OCI-LY3 (cell line): ENCODE data around the gene KITLG.

Source experiments
- H2AFZ ChIP-seq: fragments of 200-600, 300-600 bp; shearing (Covaris generic); 2 replicates; pipeline ENCODE4 v1.6.0; 2014; ENCODE audit warnings: antibody characterized with exemption, low read depth, low read length
- H3K27ac ChIP-seq: fragments of 200-600, 300-600 bp; sonication (generic); 2 replicates; pipeline ENCODE4 v1.5.1; 2014; ENCODE audit warnings: mild to moderate bottlenecking, low read length, moderate library complexity, mixed read lengths
- H3K27me3 ChIP-seq: fragments of 200-600, 300-600 bp; sonication (generic); 2 replicates; pipeline ENCODE4 v1.6.1; 2014; ENCODE audit warnings: low read depth, low read length, mixed read lengths
- H3K36me3 ChIP-seq: fragments of 200-600, 300-600 bp; sonication (generic); replicated peaks from 2 replicates; pipeline ENCODE3; 2014; ENCODE audit warnings: low read depth, low read length, mixed read lengths
- H3K4me1 ChIP-seq: fragments of 300-600, 200-600 bp; sonication (generic); 2 replicates; pipeline ENCODE4 v1.6.1; 2014; ENCODE audit warnings: low read length, mixed read lengths
- H3K4me2 ChIP-seq: fragments of 200-600, 300-600 bp; sonication (generic); 2 replicates; pipeline ENCODE4 v1.6.1; 2014; ENCODE audit warnings: low read length, mixed read lengths
- H3K4me3 ChIP-seq: fragments of 300-600, 200-600 bp; sonication (generic); 2 replicates; pipeline ENCODE4 v1.5.1; 2014; ENCODE audit warnings: antibody characterized with exemption, mild to moderate bottlenecking, low read length, moderate library complexity
- H3K79me2 ChIP-seq: fragments of 300-600, 200-600 bp; shearing (Covaris generic); 2 replicates; pipeline ENCODE4 v1.6.1; 2014; ENCODE audit warnings: mild to moderate bottlenecking, low read length, mixed read lengths
- H3K9ac ChIP-seq: fragments of 300-600, 200-600 bp; shearing (Covaris generic); 2 replicates; pipeline ENCODE4 v1.6.0; 2014; ENCODE audit warnings: mild to moderate bottlenecking, low read length, moderate library complexity
- H3K9me3 ChIP-seq: fragments of 200-600, 300-600 bp; shearing (Covaris generic); 2 replicates; pipeline ENCODE4 v1.6.1; 2014; ENCODE audit warnings: low read length, mixed read lengths; ENCODE audit not compliant: insufficient read depth
- H4K20me1 ChIP-seq: fragments of 200-600, 300-600 bp; sonication (generic); 2 replicates; pipeline ENCODE4 v1.6.1; 2016; ENCODE audit warnings: low read length, mixed read lengths; ENCODE audit not compliant: insufficient read depth
- EZH2phosphoT487 ChIP-seq: fragments of 200-600 bp; shearing (Covaris generic); IDR thresholded peaks from 2 replicates; pipeline ENCODE4 v1.6.1; 2018; ENCODE audit warnings: antibody characterized with exemption, mixed run types, low read depth
- TF ChIP-seq, protein P1 (sequence below): fragments of 200-600, 300-600 bp; sonication (generic); IDR thresholded peaks from 2 replicates; pipeline ENCODE4 v1.5.1; 2014; ENCODE audit warnings: antibody characterized with exemption, low read length, low read depth

KITLG gene

DNA sequence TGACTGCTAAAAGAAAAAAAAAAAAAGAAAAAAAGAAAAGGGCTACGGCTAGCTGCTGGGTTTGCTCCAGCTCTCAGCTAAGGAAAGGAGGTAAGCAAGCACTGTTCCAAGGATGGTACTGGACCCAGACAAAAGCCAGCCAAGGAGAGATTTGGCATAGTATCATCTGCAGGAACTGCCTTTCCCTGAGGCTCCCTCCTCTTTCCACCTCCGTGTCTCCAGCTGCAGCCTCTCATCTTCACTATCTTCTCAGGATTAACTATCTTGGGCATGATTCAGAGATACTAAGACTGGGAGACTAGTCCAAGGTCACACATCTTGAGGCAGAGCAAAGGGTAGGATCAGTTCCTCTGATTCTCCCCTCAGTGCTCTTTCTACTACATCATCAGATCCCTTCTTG, 6.0 kb downstream of the KITLG start:
- H4K20me1 ChIP-seq, result no peaks in the 10 kb centered on the region
- H3K9ac ChIP-seq, result no peak overlapping the region
- H3K4me3 ChIP-seq, result no peak overlapping the region
- TF ChIP-seq, protein P1, sequence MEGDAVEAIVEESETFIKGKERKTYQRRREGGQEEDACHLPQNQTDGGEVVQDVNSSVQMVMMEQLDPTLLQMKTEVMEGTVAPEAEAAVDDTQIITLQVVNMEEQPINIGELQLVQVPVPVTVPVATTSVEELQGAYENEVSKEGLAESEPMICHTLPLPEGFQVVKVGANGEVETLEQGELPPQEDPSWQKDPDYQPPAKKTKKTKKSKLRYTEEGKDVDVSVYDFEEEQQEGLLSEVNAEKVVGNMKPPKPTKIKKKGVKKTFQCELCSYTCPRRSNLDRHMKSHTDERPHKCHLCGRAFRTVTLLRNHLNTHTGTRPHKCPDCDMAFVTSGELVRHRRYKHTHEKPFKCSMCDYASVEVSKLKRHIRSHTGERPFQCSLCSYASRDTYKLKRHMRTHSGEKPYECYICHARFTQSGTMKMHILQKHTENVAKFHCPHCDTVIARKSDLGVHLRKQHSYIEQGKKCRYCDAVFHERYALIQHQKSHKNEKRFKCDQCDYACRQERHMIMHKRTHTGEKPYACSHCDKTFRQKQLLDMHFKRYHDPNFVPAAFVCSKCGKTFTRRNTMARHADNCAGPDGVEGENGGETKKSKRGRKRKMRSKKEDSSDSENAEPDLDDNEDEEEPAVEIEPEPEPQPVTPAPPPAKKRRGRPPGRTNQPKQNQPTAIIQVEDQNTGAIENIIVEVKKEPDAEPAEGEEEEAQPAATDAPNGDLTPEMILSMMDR, result no peak
- no peak for TF ChIP-seq EZH2phosphoT487
- H3K4me1 ChIP-seq, result peaks cover 15% of the 10 kb centered on the region
- H3K27ac ChIP-seq, result no peak overlapping the region
- H3K36me3 ChIP-seq, result no peaks in the 10 kb centered on the region
- H2AFZ ChIP-seq, result no peak overlapping the region
- H3K4me2 ChIP-seq, result no peak overlapping the region
- H3K27me3 ChIP-seq, result no peaks in the 10 kb centered on the region
- no peaks in the 10 kb centered on the region for H3K79me2 ChIP-seq
- no peaks in the 10 kb centered on the region for H3K9me3 ChIP-seq

DNA sequence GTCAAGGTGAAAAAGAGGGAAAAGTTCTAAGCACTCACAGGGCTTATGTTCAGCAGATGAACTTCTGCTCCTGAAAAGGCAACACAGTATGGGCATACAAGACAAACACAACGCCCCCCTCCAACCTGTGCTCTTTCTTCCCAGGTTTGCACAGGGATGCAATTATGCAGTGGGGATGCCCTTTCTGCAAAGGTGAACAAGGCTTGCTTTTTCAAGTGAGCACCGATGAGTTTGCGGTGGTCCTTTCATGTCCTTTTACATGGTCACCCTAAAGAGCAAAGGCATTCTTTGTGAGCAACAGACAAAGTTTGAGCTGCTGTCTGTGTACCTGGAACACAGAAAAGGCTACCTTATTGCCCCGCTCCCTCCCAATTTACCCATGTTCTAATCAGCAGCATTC, 6.7 kb downstream of the KITLG start:
- no peak overlapping the region for H2AFZ ChIP-seq
- no peaks in the 10 kb centered on the region for H3K9me3 ChIP-seq
- TF ChIP-seq, protein P1, result no peak
- TF ChIP-seq EZH2phosphoT487, result no peak
- H3K4me2 ChIP-seq, result no peak overlapping the region
- no peaks in the 10 kb centered on the region for H3K79me2 ChIP-seq
- H3K36me3 ChIP-seq, result no peaks in the 10 kb centered on the region
- no peak overlapping the region for H3K9ac ChIP-seq
- no peaks in the 10 kb centered on the region for H3K27me3 ChIP-seq
- no peaks in the 10 kb centered on the region for H4K20me1 ChIP-seq
- no peak overlapping the region for H3K27ac ChIP-seq
- no peak overlapping the region for H3K4me3 ChIP-seq
- peaks cover 15% of the 10 kb centered on the region for H3K4me1 ChIP-seq

DNA sequence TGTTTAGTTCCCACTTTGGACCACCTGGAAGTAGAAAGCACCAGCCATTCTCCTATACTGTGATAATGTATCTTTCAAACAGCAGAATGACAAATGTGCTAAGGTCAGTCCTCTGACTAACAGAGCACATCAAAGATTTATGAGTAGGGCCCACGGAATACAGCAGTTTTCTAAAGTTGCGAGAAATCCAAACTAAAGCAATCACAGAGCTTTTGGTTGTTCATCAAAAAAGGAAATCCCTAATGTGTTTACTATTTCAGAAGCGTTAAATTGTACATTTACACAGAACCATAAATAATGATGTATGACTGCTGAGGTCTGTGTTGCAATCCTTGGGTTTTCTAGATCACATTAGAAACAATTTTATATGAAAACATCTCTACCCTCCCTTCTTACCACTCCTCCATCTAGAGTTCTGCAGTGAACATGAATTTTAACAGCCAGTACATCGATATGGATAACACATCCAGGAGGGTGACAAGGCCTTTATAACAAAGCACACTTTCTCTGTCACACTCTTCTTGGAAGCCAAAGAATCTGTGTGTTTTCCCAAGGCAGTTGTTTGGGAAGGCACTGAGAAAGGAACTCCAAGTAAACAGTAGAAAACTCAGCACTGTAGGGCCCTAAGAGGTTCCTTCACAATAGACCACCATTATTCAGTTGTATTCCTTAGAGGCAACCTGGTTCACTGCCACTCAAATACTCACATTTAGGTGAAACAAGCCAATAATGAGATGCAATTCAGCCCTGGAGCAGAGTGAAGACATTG, 7.3 kb downstream of the KITLG start:
- H3K27ac ChIP-seq, result no peak overlapping the region
- no peaks in the 10 kb centered on the region for H3K79me2 ChIP-seq
- H3K4me3 ChIP-seq, result no peak overlapping the region
- H3K4me1 ChIP-seq, result peaks cover 15% of the 10 kb centered on the region
- no peaks in the 10 kb centered on the region for H3K9me3 ChIP-seq
- H3K36me3 ChIP-seq, result no peaks in the 10 kb centered on the region
- no peaks in the 10 kb centered on the region for H4K20me1 ChIP-seq
- no peak overlapping the region for H2AFZ ChIP-seq
- no peak overlapping the region for H3K9ac ChIP-seq
- TF ChIP-seq EZH2phosphoT487, result no peak
- no peaks in the 10 kb centered on the region for H3K27me3 ChIP-seq
- no peak overlapping the region for H3K4me2 ChIP-seq

DNA sequence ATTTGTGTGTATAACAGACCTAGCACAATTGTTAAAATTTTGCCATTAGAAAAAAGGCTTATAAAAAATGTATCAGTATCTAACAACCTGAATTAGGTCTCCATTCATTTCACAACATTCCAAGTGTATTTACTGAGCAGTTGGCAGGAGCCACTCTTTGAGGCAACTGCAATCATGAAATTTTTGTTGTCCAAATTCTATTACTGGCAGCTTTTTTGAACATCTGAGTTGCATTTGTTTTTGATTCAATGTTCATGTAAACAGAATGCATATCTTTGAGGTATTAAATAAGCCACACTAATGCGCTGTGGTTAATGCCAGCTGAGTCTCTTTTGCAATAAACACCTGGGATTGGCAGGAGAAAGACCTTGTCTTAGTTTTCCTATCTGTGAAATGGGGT, 8.7 kb downstream of the KITLG start:
- no peak overlapping the region for H2AFZ ChIP-seq
- H4K20me1 ChIP-seq, result no peaks in the 10 kb centered on the region
- H3K27ac ChIP-seq, result no peak overlapping the region
- no peak overlapping the region for H3K4me3 ChIP-seq
- H3K4me2 ChIP-seq, result no peak overlapping the region
- no peak overlapping the region for H3K9ac ChIP-seq
- H3K4me1 ChIP-seq, result peaks cover 15% of the 10 kb centered on the region
- no peaks in the 10 kb centered on the region for H3K9me3 ChIP-seq
- no peak for TF ChIP-seq EZH2phosphoT487
- TF ChIP-seq, protein P1, result no peak
- H3K79me2 ChIP-seq, result no peaks in the 10 kb centered on the region
- no peaks in the 10 kb centered on the region for H3K27me3 ChIP-seq
- H3K36me3 ChIP-seq, result no peaks in the 10 kb centered on the region
